Calu3 (cell line): ENCODE measurements around the gene PPP1R2B. TPM values are rescaled to one million over a fixed set of nuclear protein-coding genes. Genes with fewer than 3 reads are reported as not detected.

Source experiments
- BruUV-seq: library from RNA; stranded (reverse); fragments of 400-500 nt; replicated peaks from 2 replicates; lab custom pipeline; 2021; lab: Mats Ljungman, UMichigan
- CTCF ChIA-PET: fragments of 300-600 bp; sonication (Branson Sonifier 250); formaldehyde crosslinking; loops from one replicate; lab custom pipeline; 2022; ENCODE audit warnings: antibody characterized with exemption; lab: Charles Lee
- DNase-seq: peaks from one replicate; pipeline ENCODE4 v3.0.0; 2022
- H3K27ac Mint-ChIP-seq: one replicate; pipeline ENCODE4 v1.8.0; 2022; ENCODE audit warnings: mixed read lengths; ENCODE audit not compliant: unreplicated experiment
- H3K27me3 Mint-ChIP-seq: one replicate; pipeline ENCODE4 v1.8.0; 2022; ENCODE audit warnings: mixed read lengths; ENCODE audit not compliant: unreplicated experiment
- H3K36me3 Mint-ChIP-seq: one replicate; pipeline ENCODE4 v1.8.0; 2022; ENCODE audit warnings: mild to moderate bottlenecking, moderate library complexity, mixed read lengths; ENCODE audit not compliant: insufficient read depth, unreplicated experiment
- H3K4me1 Mint-ChIP-seq: one replicate; pipeline ENCODE4 v1.8.0; 2022; ENCODE audit warnings: mild to moderate bottlenecking, low read depth, mixed read lengths; ENCODE audit not compliant: unreplicated experiment
- H3K4me3 Mint-ChIP-seq: one replicate; pipeline ENCODE4 v1.8.0; 2022; ENCODE audit warnings: mild to moderate bottlenecking, low read depth, moderate library complexity, mixed read lengths; ENCODE audit not compliant: unreplicated experiment
- H3K9me3 Mint-ChIP-seq: one replicate; pipeline ENCODE4 v1.8.0; 2022; ENCODE audit warnings: low read depth, mixed read lengths; ENCODE audit not compliant: unreplicated experiment
- intact Hi-C: fragments of 100-400 bp; cut with micrococcal nuclease; formaldehyde crosslinking; loops from one replicate; pipeline ENCODE4 v1.10.0; 2022; ENCODE audit not compliant: unreplicated experiment
- total RNA-seq: library from RNA; stranded (reverse); gene quantifications from 2 replicates; pipeline ENCODE4 v1.2.3, GENCODE V29; 2022
- TF ChIP-seq, protein P1 (sequence below): fragments of 200-600 bp; IDR thresholded peaks from one replicate; pipeline ENCODE4 v1.8.0; 2022; ENCODE audit warnings: antibody characterized with exemption; ENCODE audit not compliant: unreplicated experiment

The PPP1R2B gene
- total RNA-seq, 1 experiment from 2014 or later: not detected

DNA sequence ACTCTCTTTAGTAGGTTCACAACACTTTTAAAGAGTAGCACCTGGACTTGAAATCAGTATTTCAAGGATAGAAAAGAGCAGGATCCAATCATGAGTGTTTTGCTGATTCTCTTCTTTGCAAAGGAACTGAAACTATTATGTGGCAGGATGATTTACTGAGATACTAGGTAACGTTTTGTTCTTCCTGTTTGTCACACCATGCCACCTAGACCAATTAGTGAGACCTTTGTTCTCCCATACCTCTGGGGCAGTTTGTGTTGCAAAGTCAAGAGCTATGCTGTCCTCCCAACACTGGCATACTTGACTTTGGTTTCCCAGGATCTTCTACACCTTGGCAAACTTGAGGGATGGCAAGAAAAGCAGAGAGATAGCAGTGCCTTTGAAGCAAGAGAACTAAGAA, 43.4 kb downstream of the PPP1R2B start:
- no TSS peak for BruUV-seq
- no peaks in the 10 kb centered on the region for H3K9me3 Mint-ChIP-seq
- no peak for DNase-seq
- TF ChIP-seq, protein P1, sequence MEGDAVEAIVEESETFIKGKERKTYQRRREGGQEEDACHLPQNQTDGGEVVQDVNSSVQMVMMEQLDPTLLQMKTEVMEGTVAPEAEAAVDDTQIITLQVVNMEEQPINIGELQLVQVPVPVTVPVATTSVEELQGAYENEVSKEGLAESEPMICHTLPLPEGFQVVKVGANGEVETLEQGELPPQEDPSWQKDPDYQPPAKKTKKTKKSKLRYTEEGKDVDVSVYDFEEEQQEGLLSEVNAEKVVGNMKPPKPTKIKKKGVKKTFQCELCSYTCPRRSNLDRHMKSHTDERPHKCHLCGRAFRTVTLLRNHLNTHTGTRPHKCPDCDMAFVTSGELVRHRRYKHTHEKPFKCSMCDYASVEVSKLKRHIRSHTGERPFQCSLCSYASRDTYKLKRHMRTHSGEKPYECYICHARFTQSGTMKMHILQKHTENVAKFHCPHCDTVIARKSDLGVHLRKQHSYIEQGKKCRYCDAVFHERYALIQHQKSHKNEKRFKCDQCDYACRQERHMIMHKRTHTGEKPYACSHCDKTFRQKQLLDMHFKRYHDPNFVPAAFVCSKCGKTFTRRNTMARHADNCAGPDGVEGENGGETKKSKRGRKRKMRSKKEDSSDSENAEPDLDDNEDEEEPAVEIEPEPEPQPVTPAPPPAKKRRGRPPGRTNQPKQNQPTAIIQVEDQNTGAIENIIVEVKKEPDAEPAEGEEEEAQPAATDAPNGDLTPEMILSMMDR: no peak
- no peaks in the 10 kb centered on the region for H3K4me1 Mint-ChIP-seq
- intact Hi-C loops: no loop called here
- H3K4me3 Mint-ChIP-seq: no peak overlapping the region
- no peaks in the 10 kb centered on the region for H3K36me3 Mint-ChIP-seq
- H3K27ac Mint-ChIP-seq: no peak overlapping the region
- CTCF ChIA-PET: interaction anchor here (0.7 kb wide), 1 partner anchor 57 kb away, joined by 4 read pairs; no protein-coding TSS in a partner anchor
- no peaks in the 10 kb centered on the region for H3K27me3 Mint-ChIP-seq

DNA sequence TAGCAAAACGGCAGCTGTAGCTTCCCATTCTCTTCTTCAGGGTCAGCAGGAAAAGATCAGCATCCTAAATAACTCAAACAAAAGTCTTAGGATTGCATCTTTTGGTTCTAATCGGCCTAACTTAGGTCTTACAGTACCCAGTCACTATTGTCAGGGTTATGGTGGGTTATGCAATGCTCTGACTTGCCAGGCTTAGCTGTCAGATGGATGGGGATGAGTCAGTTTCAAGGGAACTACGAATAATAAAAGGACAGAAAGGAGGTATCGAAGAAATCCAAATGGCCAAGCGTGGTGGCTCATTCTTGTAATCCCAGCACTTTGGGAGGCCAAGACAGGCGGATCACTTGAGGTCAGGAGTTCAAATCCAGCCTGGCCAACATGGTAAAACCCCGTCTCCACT, 46.5 kb downstream of the PPP1R2B start:
- Mint-ChIP-seq H3K27me3 (no peaks in the 10 kb centered on the region), H3K4me3 (no peak overlapping the region), H3K27ac (no peak overlapping the region), H3K36me3 (no peaks in the 10 kb centered on the region), H3K9me3 (peaks cover 2% of the 10 kb centered on the region), H3K4me1 (no peaks in the 10 kb centered on the region)
- no TSS peak for BruUV-seq
- DNase-seq: no peak
- TF ChIP-seq, protein P1: no peak
- CTCF ChIA-PET: no interaction called here
- intact Hi-C loops: no loop called here

Other genes starting within 250 kb of the PPP1R2B start
- gene TIMD4, start 112.9 kb downstream of the PPP1R2B start, total RNA-seq: not detected in 2 replicates
- 5.8 and 6.0 TPM in 2 replicates for gene HAVCR1, start 208.8 kb downstream of the PPP1R2B start, total RNA-seq